ENCODE results near the gene ADGRB3.
"Not testable (repeated sequence)": the region's sequence is repeated elsewhere in the genome, so short reads cannot be mapped to it uniquely, and the experiment has no call there.

Gene ADGRB3

GRCh38 chr6:68973066-68973465, 338.0 kb downstream of the ADGRB3 start:
- no peak for DNase-seq

- no peak for DNase-seq
Measured at GRCh38 chr6:68975064-68975463, 340.0 kb downstream of the ADGRB3 start.

- DNase-seq, result no peak
Measured at GRCh38 chr6:68975816-68976215, 340.7 kb downstream of the ADGRB3 start.

DNA sequence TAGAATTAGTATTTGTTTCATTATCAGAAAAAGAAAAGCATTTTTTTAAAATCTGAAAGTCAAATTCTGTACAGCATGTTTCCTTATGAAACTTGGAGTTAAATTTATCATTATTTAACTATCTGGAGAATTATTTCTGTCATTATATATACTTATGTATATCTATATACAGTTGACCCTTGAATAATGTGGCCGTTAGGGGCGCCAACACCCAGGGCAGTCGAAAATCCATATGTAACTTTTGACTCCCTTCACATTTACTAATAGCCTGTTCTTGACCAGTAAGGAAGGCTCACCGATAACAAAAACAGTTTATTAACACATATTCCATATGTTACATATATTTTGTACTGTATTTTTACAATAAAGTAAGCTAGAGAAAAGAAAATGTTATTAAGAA, 341.2 kb downstream of the ADGRB3 start:
- no peak for DNase-seq

- DNase-seq, result no peak
Measured at GRCh38 chr6:68978411-68978810, 343.3 kb downstream of the ADGRB3 start.

- not testable (repeated sequence) for DNase-seq
Measured at GRCh38 chr6:68981668-68982067, 346.6 kb downstream of the ADGRB3 start.

GRCh38 chr6:68988698-68989097, 353.6 kb downstream of the ADGRB3 start:
- no peak for DNase-seq

- DNase-seq, result no peak
Measured at GRCh38 chr6:68990317-68990716, 355.2 kb downstream of the ADGRB3 start.

GRCh38 chr6:68993911-68994310, 358.8 kb downstream of the ADGRB3 start:
- no peak for DNase-seq

- DNase-seq, result no peak
Measured at GRCh38 chr6:68994521-68994920, 359.4 kb downstream of the ADGRB3 start.

- no peak for DNase-seq
Measured at GRCh38 chr6:69005199-69005598, 370.1 kb downstream of the ADGRB3 start.

DNA sequence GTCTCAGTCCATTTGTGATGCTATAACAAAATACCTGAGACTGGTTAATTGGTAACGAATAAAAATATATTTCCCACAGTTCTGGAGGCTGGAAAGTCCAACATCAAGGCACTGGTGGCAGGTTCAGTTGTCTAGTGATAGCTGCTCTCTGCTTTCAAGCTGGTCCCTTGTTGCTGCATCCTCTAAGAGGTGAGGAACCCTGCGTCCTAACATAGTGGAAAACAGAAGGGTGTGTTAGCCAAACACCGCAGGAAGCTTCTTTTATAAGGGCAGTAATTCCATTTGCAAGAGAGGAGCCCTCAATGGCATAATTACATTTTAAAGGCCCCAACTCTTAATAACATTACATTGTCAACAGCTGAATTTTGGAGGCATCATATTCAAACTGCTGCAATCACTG, 372.7 kb downstream of the ADGRB3 start:
- no peak for DNase-seq

- DNase-seq, result no peak
Measured at GRCh38 chr6:69012211-69012610, 377.1 kb downstream of the ADGRB3 start.

- no peak for DNase-seq
Measured at GRCh38 chr6:69012876-69013275, 377.8 kb downstream of the ADGRB3 start.

- no peak for DNase-seq
Measured at GRCh38 chr6:69018906-69019305, 383.8 kb downstream of the ADGRB3 start.

DNA sequence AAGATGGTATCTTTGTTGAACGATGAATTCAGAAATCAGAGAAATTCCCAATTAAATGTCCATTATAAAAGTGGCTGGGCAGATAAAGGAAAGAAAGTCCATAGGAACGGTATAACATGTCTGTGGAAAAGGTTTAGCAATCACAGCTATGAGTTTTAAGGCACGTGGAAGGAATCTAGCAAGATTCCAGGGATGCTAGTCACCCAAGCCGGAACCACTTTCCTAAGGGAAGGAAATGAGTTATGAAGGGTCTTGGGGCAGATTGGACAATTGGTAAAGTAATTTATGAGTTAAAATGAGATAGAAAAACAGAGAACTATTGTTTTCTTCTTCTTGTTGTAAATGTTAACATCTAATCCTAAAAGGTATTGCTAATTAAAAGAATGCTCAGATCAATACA, 384.8 kb downstream of the ADGRB3 start:
- DNase-seq, result no peak

DNA sequence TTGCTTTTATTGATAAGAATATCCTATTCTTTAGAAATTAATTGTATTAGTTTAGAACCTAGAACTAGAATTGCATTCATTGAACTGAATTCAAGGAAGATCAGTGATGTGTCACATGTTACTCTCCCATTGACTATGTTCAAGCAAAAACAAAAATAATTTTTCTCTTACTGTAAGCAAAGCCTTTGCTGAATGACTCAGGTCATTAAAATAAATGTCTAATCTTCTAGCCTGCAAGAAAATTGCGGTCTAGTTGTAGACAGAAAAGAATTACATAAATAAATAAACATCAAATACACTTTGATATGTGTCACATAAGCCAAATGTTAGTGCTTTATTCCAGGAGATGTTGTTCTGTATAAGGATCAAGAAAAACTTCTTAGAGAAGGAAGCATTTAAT, 387.9 kb downstream of the ADGRB3 start:
- DNase-seq, result no peak

DNA sequence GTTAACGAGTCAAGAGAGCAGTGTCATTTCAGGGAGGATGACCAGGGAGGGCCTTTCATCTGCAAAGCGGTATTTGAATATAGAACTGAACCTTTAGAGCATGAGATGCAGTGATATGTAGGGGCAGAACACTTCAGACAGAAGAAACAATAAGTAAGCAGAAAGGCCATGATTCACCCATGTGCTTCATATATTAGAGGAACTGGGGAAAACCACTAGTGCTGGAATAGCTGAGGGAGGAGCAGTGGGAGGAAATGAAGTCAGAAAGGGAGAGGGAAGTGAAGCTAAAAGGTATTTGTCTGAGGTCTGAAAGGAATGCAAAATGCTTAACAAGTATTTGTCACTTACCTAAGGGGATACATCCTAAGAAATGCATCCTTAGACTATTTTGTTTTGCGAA, 391.2 kb downstream of the ADGRB3 start:
- no peak for DNase-seq

GRCh38 chr6:69026715-69027114, 391.6 kb downstream of the ADGRB3 start:
- DNase-seq, result no peak

- DNase-seq, result no peak
Measured at GRCh38 chr6:69027861-69028260, 392.8 kb downstream of the ADGRB3 start.

DNA sequence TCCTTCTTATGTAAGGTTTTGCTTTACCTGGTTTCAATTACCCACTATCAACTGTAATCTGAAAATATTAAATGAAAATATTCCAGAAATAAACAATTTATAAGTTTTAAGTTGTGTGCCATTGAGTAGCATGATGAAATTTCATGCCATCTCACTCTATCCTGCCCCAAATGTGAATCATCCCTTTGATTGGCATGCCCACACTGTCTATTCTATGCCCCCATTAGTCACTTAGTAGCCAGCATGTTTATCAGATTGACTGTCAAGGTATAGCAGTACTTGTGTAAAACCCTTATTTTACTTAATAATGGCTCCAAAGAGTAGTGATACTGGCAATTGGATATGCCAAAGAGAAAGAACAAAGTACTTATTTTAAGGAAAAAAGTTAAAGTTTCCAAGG, 403.8 kb downstream of the ADGRB3 start:
- DNase-seq, result no peak

DNA sequence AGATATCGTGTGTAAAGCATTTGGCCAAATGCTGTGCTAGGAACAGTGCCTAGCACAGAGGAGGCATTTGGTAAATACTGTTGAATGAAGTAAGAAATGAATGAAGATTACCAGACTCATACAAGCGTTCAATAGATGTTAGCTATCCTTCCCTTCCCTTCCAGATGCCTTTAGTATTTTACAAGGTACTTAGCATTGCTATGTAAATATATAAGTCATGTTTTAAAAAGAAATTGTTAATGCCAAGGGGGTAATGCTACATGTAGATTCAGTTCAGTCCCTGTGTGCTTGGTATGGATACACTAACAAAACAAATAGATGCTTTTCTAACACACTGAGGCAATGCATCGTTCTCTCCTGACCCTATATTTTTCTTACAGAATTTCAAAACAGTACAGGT, 407.2 kb downstream of the ADGRB3 start:
- DNase-seq, result no peak

DNA sequence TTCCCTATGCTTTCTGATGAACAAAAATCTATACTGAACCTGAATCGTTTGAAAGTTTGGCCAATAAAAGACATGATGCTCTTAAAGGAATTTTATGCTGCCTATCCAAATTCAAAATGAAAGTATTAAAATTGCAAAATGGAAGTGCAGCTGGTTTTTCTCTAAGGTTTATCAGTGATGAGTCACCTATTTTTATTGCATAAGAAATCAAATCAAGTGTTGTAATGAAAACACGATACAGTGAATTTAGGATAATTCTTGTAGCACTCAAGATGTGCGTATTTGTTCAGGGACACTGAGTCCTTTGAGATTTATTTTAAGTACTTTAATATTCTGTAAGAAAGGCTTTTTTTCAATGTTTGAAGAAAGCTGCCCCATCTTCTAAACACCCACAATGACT, 409.5 kb downstream of the ADGRB3 start:
- DNase-seq, result no peak

DNA sequence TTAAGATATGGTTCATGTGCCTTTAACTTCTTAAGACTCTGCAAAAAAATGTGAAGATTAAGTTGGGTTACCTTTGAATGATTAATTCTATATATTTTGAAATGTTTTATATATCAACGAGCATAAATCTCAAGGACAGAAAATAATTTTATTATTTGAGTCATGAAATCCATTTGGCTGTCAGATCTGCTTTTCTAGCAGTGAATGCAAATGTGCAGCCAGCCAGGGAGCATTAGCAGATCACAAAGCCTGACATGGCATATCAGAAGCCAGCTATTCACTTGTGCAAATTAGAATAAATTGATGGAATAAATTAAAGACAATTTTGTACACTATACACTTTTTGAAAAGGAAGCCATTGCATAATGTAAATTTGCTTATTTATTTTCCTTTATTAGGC, 424.3 kb downstream of the ADGRB3 start:
- DNase-seq, result no peak

- no peak for DNase-seq
Measured at GRCh38 chr6:69061066-69061465, 426.0 kb downstream of the ADGRB3 start.

DNA sequence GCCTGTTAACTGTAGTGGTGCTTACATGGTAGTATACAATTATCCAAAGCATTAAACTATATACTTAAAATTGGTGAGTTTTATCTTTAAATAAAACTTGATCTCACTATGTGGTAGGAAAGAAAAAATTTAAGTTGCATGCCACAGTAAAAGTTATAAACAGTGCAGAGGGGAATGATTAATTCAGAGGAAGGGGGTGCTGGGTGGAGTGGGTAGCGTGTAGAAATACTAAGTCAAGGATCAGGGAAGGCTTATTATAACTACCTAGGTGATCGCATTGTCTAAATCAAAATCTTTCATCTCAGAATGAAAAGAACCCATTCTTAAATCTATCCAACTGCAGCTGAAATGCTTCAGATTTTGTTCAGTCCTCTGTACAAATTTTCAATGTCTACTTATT, 428.3 kb downstream of the ADGRB3 start:
- no peak for DNase-seq

Data from NK-92 treated with Interleukin-12 subunit alpha and Interleukin-12 subunit beta, amount 100 ng/mL, for 24 hours (cell line).